ENCODE data around the gene DNTT.

DNTT gene

DNA sequence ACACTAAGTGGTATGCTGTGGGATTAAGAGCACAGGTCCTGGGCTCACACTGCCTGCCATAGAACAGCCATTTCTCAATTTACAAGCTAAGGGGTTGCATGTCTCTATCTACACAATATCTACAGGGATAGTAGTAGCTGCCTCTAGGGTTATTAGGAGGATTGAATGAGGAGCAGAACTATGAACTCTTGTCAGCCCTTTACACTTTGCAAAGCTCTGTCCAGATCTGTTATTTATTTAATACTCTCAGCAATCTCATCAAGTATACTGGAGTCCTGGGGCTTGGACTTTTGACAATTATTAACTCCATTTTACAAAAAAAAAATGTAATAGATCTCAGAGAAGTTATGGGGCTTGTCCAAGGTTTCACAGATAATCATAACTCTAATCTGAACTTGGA lies 47.8 kb downstream of the DNTT start:
- no peak for DNase-seq

DNA sequence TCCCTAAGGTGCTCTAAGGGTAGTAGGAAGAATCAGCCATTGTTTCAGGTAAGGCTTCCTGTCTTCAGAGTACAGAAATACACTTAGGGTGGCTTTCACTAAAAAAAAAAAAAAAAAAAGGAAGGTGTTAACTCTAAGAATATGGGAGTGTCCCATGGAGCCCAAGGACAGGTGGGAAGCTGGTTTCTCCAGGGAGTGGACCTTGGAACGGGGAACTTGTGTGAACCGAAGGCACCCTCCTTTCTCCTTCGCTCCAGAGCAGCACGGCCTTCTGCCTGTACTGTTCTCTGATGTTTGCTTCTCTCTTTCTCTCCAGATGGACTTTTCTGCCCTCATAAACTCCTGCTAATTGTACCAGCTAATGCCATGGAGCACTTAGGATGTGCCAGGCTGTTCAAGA lies 48.3 kb downstream of the DNTT start:
- no peak for DNase-seq

DNA sequence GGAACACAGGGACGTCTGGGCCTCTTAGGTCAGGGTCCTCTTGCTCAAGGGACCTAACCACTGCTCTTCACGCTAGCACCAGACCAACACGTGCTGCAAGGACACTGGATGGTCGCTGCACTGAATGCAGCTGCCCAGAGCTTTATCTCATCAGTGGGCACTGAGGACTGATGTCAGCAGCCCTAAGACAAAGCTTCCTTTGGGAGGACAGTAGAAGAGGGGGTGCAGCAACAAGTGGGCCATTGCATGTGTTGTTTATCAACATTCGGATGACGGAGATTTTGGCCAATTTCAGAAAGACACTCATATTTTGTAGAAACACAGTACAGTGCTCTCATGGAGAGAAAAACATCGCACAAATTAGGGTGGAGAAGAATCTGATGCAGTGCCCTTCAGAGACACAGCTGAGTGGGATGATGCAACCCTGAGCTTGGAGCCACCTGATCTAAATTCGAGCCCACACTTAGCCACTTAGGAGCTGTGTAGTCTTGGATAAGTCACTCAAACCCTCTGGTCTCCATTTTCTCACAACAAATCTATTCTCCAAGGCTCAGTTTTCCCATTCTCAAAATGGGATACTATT lies 52.9 kb downstream of the DNTT start:
- DNase-seq = no peak

- DNase-seq = no peak
Measured at GRCh38 chr10:96358851-96359540, 54.8 kb downstream of the DNTT start, which contains the start of gene OPALIN. Gene OPALIN, minus strand, starts transcription at chr10:96359002. Its CDS starts 106 bp downstream, at chr10:96358896.

DNA sequence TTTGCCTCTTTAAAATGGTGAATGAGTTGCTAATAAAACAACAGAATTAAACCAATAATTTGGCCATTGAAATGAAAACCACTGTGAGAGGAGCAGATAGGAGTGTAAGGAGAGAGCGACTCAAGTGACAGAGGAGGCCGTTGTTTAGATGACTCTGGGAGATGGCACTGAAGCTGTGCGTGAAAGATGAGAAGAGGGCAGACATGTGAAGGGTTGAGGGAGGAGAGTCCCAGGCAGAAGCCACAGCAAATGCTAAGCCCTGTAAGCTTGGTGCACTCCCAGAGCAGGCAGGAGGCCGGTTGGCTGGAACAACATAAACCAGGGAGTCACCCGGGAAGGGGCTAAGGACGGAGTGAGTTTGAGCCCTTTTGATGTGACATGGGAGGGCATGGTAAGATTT lies 55.4 kb downstream of the DNTT start:
- no peak for DNase-seq

DNA sequence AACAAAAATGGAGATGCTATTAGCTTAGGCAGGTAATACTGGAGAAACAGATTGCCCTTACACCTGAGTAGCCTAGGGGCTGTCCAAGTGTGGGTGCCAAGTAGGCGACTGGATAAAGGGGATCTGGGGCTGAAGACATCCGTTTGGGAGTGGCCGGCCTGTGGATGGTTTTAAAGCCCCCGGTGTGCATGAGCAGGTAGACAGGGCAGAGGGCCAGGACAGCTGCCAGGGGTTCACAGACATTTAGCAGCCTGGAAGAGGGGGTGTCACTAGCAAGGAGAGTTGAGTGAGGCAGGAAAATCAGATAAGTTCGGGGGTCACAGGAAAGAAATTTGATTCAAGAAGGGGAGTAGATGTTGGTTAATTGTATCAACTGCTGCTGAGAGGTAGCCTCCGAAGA lies 56.1 kb downstream of the DNTT start:
- DNase-seq = no peak

DNA sequence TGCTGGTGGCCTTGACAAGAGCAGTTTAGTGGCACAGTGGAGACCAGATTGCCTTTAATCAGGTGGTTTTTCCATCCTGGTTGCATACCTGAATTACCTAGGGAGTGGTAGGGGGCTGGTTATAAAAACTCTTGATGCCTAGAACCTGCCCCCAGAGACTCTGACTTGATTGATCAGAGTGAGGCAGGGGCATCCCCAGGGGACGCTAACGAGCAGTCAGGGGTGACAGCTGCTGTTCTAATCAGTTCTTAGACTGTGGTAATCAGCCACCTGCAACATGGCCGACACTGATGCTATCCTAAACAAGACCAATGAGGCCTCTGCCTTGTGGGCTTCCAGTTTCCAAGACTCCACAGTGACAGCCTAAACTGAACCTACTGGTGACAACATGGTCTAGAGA lies 56.5 kb downstream of the DNTT start:
- no peak for DNase-seq

DNA sequence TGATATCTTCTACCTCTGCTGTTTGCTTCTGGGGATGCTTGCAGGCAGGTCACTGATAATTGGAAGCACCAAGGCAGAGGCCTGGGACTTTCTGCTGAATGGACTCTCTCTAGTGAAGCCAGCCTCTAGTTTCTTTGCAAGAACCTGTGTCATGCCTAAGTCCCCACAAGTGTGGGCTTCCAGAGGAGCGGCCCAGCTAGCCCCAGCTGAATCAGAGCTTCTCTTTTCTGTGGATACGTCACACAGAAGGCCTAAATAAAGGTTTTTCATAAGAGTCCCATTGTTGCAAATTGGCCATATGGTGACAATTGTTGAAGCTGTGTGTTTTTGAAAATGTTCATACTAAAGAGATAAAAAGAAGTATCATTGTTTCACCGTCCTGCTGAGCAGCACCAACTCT lies 61.3 kb downstream of the DNTT start:
- DNase-seq = no peak

- DNase-seq = no peak
Measured at GRCh38 chr10:96366508-96366907, 62.3 kb downstream of the DNTT start.

DNA sequence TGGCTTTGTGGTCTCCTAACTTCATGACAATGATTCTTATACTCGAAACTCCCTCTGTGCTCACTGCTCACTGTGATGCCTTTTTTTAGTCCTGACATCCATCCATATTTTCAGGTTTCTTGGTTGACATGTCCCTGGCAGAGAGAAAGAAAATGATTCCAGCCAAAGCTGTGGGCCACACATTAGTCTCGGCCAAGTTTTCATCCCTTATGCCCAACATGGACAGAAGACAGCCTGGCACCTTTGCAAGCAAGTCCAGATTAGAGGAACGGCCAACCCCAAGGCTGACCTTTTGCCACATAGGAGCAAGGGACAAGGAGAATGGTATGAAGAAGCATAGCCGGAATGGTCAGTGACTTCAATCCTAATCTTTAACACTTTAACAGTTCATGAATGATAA lies 63.2 kb downstream of the DNTT start:
- no peak for DNase-seq

DNA sequence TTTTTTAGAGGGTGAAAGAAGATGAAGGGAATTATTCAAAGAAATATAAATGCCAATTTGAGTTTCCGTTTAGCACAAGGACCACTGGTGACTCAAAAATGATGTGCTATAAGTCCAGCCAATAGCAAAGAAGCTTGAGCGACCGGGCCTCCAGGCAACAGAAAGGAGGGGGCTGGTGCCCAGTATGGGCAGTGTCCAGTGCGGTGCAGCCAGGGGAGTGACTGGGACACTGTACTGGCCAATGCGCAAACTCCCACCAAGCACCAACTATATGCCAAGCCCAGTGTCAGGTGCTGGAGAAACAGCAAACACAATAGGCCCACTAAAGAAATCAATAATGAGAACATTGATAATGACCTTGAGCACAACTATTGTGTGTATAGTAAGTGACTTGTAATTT lies 64.7 kb downstream of the DNTT start:
- DNase-seq = no peak

- DNase-seq = no peak
Measured at GRCh38 chr10:96369890-96370583, 65.8 kb downstream of the DNTT start.

DNA sequence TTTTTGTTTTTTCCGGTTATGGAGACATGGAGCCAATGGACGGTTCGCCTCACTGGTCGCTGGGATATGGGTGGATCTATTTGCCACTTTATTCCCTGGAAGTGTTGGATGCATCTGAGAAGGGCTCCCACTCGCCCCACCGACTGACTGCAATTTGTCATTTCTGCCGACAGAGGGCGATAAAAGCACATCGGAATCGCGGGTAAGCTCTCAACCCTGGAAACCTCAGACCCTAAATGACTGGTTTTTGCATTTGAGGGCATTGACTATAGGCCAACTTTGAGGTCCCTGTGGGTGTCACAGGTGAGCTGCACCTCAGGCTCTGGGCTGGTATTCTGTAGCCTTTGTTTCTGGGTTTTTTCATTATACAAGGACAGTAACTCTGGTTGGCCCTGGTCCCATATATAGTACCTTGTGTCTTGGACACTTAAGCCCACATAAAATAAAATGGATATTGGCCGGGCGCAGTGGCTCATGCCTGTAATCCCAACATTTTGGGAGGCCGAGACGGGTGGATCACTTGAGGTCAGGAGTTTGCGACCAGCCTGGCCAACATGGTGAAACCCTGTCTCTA lies 66.4 kb downstream of the DNTT start:
- peak in 2 of 5 donors; percentile 26 to 27 for DNase-seq

- no peak for DNase-seq
Measured at GRCh38 chr10:96371356-96371755, 67.1 kb downstream of the DNTT start.

- no peak for DNase-seq
Measured at GRCh38 chr10:96374004-96374403, 69.8 kb downstream of the DNTT start.

DNA sequence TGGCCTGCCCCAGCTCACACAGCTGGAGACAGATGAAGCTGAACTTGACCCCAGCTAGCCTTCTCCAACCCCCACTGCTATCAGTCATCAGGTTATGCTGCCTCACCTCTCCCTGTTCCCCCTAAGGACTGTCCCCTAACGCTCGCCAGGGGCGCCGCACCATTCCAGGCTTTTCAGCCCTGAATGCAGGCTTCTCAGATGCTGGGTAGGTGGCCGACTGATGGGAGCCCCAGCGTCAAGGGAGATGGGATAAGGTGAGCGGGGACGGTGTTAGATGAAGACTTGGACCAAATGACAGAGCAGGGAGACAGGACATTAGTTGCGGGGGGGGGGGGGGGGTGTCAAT lies 70.4 kb downstream of the DNTT start:
- no peak for DNase-seq

GRCh38 chr10:96374985-96375830 lies 71.0 kb downstream of the DNTT start:
- peak in 4 of 5 donors; percentile 33 to 68 (median 47) for DNase-seq

DNA sequence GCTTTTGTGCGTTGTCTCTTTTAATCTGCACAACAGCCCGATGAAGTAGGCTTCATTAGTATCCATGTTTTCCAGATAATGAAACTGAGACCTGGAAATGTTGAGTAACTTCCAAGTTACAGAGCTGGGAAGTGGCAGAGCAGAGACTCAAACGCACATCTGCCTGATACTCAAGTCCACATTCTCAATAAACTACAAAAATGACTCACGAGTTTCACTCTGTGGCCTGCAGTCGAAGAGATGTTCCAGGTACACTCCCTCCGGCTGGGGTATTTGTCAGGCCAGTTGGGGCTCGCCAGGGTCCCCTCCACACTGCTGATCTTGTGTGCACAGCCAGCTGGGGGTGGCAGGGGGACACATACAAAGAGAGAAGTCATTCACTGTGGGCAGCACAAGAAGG lies 72.2 kb downstream of the DNTT start:
- DNase-seq = no peak

GRCh38 chr10:96377816-96378294 lies 73.6 kb downstream of the DNTT start:
- DNase-seq = no peak

GRCh38 chr10:96378741-96379140 lies 74.5 kb downstream of the DNTT start:
- no peak for DNase-seq

DNA sequence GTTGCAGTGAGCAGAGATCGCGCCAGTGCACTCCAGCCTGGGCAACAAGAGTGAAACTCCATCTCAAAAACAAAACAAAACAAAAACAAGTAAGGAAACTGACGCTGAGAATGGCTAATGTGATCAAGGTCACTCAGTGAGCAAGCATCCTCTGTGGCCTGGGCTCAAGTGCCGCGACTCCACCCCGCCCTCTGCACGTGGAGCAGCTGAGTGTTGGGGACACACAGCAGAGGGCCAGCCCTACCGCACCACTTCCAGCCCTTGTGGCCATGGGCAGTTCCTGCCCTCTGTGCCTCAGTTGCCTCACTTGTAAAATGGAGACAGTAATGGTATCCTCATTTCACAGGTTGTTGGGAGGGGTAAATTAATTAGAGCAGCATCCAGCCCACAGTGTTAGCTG lies 75.5 kb downstream of the DNTT start:
- no peak for DNase-seq

DNA sequence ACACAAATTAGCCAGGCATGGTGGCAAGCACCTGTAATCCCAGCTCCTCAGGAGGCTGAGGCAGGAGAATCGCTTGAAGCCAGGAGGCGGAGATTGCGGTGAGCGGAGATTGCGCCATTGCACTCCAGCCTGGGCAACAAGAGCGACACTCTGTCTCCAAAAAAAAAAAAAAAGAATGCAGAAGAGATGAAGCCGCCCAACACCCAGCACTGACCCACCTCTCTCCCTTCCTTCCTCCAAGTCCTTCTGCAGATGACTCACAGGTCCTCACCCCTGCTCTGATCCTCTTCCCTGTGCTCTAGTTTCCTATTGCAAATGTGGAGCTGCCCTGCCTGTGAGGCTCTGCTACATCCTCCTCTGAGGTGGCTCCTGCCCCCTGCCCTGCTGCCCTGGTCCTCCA lies 76.6 kb downstream of the DNTT start:
- DNase-seq = no peak

- DNase-seq = no peak
Measured at GRCh38 chr10:96384506-96384905, 80.3 kb downstream of the DNTT start.
